Measurements from ENCODE around the gene CDCA8. TPM values are rescaled to one million over a fixed set of nuclear protein-coding genes. Genes with fewer than 3 reads are reported as not detected.

The CDCA8 gene
- total and polyA plus RNA-seq, 2 of the 8 experiments (the other 6 are each of a cell fraction or from before 2014, with no cell fraction given), result 43.9 to 46.2 TPM

DNA sequence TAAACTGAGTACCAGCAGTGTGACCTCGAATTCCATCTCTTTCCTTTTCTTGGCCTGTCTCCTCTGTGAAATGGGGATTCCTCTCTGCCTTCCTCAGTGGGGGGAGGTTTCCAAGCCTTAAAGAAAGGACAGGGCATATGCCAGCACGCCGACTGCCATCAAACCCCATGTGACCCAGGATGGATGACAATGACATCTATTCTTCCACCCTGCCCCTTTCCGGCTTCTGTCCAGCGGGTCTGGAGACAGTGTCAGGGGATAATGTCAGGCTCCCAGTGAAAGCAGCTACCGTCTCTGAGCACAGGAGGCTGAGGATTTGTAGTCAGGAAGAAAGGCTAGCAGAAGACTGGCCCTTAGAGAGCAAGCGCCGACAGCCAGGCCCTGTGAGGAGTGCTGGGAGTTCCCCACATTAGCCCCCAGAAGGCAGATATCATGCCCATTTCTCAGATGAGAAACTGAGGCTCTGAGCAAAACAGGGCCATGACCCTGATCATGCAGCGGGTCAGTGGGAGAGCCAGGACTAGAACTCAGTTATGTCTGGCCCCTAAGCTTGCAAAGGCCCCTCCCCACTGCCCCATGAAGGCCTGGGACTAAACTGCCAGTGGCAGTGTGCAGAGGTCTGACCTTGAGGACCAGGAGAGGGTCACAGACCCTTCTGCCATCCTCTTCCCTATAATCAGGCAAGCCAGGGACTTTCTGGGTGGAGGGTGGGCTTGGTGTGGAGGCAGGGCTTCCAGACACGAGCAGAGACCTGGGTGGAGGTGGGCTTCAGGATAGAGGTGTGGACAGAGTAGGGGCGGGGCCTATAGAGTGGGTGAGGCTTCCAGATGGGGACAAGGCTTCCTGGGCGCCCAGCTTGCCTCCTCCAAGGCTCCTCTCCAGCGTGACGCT lies 30.1 kb downstream of the CDCA8 start:
- Histone ChIP-seq H4K20me1 (replicated peaks in 1 of 2; ENCODE audit: control insufficient read depth in 1 of 2, insufficient read depth in 2 of 2, low read length in 2 of 2) (no peaks in the 10 kb centered on the region), H3K4ac (replicated peaks; ENCODE audit: insufficient read length, low read depth, low read length) (no peak overlapping the region), H3K23me2 (ENCODE audit: low read depth, low read length) (no peaks in the 10 kb centered on the region), H2BK5ac (ENCODE audit: low read depth, low read length) (no peak overlapping the region; the same call in 1 of the 2 replicates), H3K27ac (ENCODE audit: low read depth, low read length) (no peak overlapping the region), H4K91ac (replicated peaks; ENCODE audit: insufficient read length, low read length) (no peak overlapping the region), H2BK12ac (ENCODE audit: low read depth, low read length) (no peak overlapping the region), H3K18ac (ENCODE audit: extremely low read depth, low read length) (no peak overlapping the region), H3K27me3 (replicated peaks in 1 of 4; ENCODE audit: control insufficient read depth in 3 of 4, extremely low read depth in 1 of 4, insufficient read depth in 3 of 4, low read length in 3 of 4) (no peaks in the 10 kb centered on the region), H4K5ac (ENCODE audit: insufficient read length, low read depth, low read length) (no peak overlapping the region), H3K4me2 (ENCODE audit: insufficient read depth in 1 of 2, low read depth in 2 of 2, low read length in 2 of 2) (no peak overlapping the region), H2AFZ (ENCODE audit: low read length) (no peak overlapping the region), H2BK15ac (ENCODE audit: low read length) (no peak overlapping the region), H3K79me1 (ENCODE audit: low read depth, low read length) (no peaks in the 10 kb centered on the region), H3K36me3 (ENCODE audit: control insufficient read depth in 2 of 4, insufficient read depth in 4 of 4, low read length in 3 of 4) (no peaks in the 10 kb centered on the region), H2BK120ac (replicated peaks; ENCODE audit: low read depth, low read length) (no peak overlapping the region), H3K56ac (replicated peaks; ENCODE audit: insufficient read length, low read depth, low read length) (no peak overlapping the region), H3K9ac (replicated peaks in 1 of 4; ENCODE audit: extremely low read depth in 1 of 4, low read depth in 3 of 4, low read length in 3 of 4) (no peak overlapping the region), H3K79me2 (ENCODE audit: control insufficient read depth in 1 of 2, insufficient read depth in 2 of 2, low read length in 2 of 2) (no peaks in the 10 kb centered on the region), H2AK5ac (ENCODE audit: low read depth, low read length) (no peak overlapping the region), H3K23ac (ENCODE audit: insufficient read length) (no peak overlapping the region), H3K4me1 (replicated peaks in 1 of 4; ENCODE audit: control insufficient read depth in 3 of 4, insufficient read depth in 4 of 4, low read length in 3 of 4) (peaks cover 0 to 7% (median 4%) of the 10 kb centered on the region in 4 experiments; a peak in 3 of 7 replicates), H3K9me3 (ENCODE audit: insufficient read depth in 2 of 2, low read depth in 1 of 2, low read length in 1 of 2) (no peaks in the 10 kb centered on the region), H2BK20ac (ENCODE audit: low read length) (no peak overlapping the region), H4K8ac (ENCODE audit: extremely low read depth, insufficient read depth, low read length) (peak overlapping the region; percentile 63; the same call in 1 of the 2 replicates), H3K4me3 (ENCODE audit: extremely low read depth in 1 of 4, insufficient read depth in 2 of 4, low read depth in 3 of 4, low read length in 4 of 4) (no peak overlapping the region), H3K14ac (ENCODE audit: insufficient read length) (no peak overlapping the region)
- no peak for DNase-seq (ENCODE audit: low read depth in 1 of 2, low spot score in 2 of 2)
- no peak for FAIRE-seq
- 90% methylated on average over 14 of the region's 14 CpGs; no CpG with 5 or more reads in 1 of the 2 experiments for WGBS, 2 experiments (ENCODE audit: extremely low coverage in 1 of 2, insufficient coverage in 1 of 2, insufficient read length in 1 of 2, insufficient replicate concordance in 2 of 2, low coverage in 1 of 2, low lambda C conversion rate in 2 of 2, missing lambda C conversion rate in 1 of 2)
- ChIA-PET POLR2A (ENCODE audit: partially characterized antibody) (interaction anchor here (0.7 to 0.8 kb wide), 2 partner anchors 11 to 85 kb away, joined by 3 to 4 read pairs; partner anchors contain the start of genes C1orf122 and YRDC), CTCF (ENCODE audit: partially characterized antibody) (interaction anchor here (0.7 to 2.4 kb wide), 8 partner anchors 19 to 105 kb away, joined by 3 to 11 read pairs (median 3); partner anchors contain the start of gene EPHA10)
- no peak for TF ChIP-seq SUZ12 (IDR thresholded peaks at IDR 0.05; ENCODE audit: low read length)
- no peak for TF ChIP-seq SRF (IDR thresholded peaks at IDR 0.05; ENCODE audit: low read depth, low read length)
- no peak for TF ChIP-seq CBX5 (IDR thresholded peaks at IDR 0.05; ENCODE audit: low read depth, low read length)
- TF ChIP-seq RFX5 (IDR thresholded peaks at IDR 0.05; ENCODE audit: borderline replicate concordance, low read depth, low read length), result no peak
- TF ChIP-seq BACH1 (IDR thresholded peaks at IDR 0.05; ENCODE audit: low read length), result no peak
- no peak for TF ChIP-seq RXRA (IDR thresholded peaks at IDR 0.05; ENCODE audit: insufficient read depth, low read depth, low read length)
- TF ChIP-seq FOSL1 (IDR thresholded peaks at IDR 0.05; ENCODE audit: insufficient read depth, low read depth, low read length), result no peak
- TF ChIP-seq, protein P1, sequence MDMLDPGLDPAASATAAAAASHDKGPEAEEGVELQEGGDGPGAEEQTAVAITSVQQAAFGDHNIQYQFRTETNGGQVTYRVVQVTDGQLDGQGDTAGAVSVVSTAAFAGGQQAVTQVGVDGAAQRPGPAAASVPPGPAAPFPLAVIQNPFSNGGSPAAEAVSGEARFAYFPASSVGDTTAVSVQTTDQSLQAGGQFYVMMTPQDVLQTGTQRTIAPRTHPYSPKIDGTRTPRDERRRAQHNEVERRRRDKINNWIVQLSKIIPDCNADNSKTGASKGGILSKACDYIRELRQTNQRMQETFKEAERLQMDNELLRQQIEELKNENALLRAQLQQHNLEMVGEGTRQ (IDR thresholded peaks at IDR 0.05; ENCODE audit: low read length), result no peak
- TF ChIP-seq, protein P2, sequence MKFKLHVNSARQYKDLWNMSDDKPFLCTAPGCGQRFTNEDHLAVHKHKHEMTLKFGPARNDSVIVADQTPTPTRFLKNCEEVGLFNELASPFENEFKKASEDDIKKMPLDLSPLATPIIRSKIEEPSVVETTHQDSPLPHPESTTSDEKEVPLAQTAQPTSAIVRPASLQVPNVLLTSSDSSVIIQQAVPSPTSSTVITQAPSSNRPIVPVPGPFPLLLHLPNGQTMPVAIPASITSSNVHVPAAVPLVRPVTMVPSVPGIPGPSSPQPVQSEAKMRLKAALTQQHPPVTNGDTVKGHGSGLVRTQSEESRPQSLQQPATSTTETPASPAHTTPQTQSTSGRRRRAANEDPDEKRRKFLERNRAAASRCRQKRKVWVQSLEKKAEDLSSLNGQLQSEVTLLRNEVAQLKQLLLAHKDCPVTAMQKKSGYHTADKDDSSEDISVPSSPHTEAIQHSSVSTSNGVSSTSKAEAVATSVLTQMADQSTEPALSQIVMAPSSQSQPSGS (IDR thresholded peaks at IDR 0.05; ENCODE audit: low read length), result no peak

Data from H1 (cell line).